ENCODE results near the gene NSF. TPM values are rescaled to one million over a fixed set of nuclear protein-coding genes. Genes with fewer than 3 reads are reported as not detected.

Gene NSF
- total RNA-seq, 4 donors from 2014 or later, result 18.1 to 51.3 (median 47.0) TPM

- H3K27ac ChIP-seq, result no peak overlapping the region
- no peak overlapping the region for H3K4me3 ChIP-seq
- intact Hi-C loops (cut with DNase I; ENCODE audit: low total_unique reads) (no loop called here), in situ Hi-C loops (cut with MboI; ENCODE audit: low pct_ligation_motif_present in 1 of 4, low pct_unique_long_range_greater_than_20kb in 1 of 4, low sequenced_read_pairs in 3 of 4) (no loop called here)
- 56 to 75% methylated on average over 5 to 7 of the region's 7 CpGs for WGBS, 2 donors (ENCODE audit: low coverage in 1 of 2)
- H3K4me1 ChIP-seq, result no peaks in the 10 kb centered on the region
- DNase-seq, result no peak
- no peak for TF ChIP-seq POLR2A (IDR thresholded peaks at IDR 0.05)
- TF ChIP-seq, protein P1, sequence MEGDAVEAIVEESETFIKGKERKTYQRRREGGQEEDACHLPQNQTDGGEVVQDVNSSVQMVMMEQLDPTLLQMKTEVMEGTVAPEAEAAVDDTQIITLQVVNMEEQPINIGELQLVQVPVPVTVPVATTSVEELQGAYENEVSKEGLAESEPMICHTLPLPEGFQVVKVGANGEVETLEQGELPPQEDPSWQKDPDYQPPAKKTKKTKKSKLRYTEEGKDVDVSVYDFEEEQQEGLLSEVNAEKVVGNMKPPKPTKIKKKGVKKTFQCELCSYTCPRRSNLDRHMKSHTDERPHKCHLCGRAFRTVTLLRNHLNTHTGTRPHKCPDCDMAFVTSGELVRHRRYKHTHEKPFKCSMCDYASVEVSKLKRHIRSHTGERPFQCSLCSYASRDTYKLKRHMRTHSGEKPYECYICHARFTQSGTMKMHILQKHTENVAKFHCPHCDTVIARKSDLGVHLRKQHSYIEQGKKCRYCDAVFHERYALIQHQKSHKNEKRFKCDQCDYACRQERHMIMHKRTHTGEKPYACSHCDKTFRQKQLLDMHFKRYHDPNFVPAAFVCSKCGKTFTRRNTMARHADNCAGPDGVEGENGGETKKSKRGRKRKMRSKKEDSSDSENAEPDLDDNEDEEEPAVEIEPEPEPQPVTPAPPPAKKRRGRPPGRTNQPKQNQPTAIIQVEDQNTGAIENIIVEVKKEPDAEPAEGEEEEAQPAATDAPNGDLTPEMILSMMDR (IDR thresholded peaks at IDR 0.05), result no peak
- no peak for TF ChIP-seq POLR2AphosphoS5 (IDR thresholded peaks at IDR 0.05)
- no peak for TF ChIP-seq EP300 (IDR thresholded peaks at IDR 0.05; ENCODE audit: low read depth)
- H3K36me3 ChIP-seq, result peaks cover 0 to 11% (median 0%) of the 10 kb centered on the region in 4 donors
- H3K27me3 ChIP-seq, result no peaks in the 10 kb centered on the region
- no peaks in the 10 kb centered on the region for H3K9me3 ChIP-seq
Measured at GRCh38 chr17:46722662-46723285, 132.3 kb downstream of the NSF start.

- no peaks in the 10 kb centered on the region for H3K27me3 ChIP-seq
- no peak for DNase-seq
- in situ Hi-C loops (cut with MboI; ENCODE audit: low pct_ligation_motif_present in 1 of 4, low pct_unique_long_range_greater_than_20kb in 1 of 4, low sequenced_read_pairs in 3 of 4) (no loop called here), intact Hi-C loops (cut with DNase I; ENCODE audit: low total_unique reads) (no loop called here)
- no peak overlapping the region for H3K4me3 ChIP-seq
- no peak overlapping the region for H3K27ac ChIP-seq
- peaks cover 0 to 19% (median 0%) of the 10 kb centered on the region in 4 donors for H3K36me3 ChIP-seq
- no peaks in the 10 kb centered on the region for H3K9me3 ChIP-seq
- no peak for TF ChIP-seq POLR2A (IDR thresholded peaks at IDR 0.05)
- TF ChIP-seq, protein P1 (IDR thresholded peaks at IDR 0.05), result no peak
- no peak for TF ChIP-seq POLR2AphosphoS5 (IDR thresholded peaks at IDR 0.05)
- no peak for TF ChIP-seq EP300 (IDR thresholded peaks at IDR 0.05; ENCODE audit: low read depth)
- WGBS, 2 donors (ENCODE audit: low coverage in 1 of 2), result 92 to 93% methylated on average over 2 to 3 of the region's 3 CpGs
- no peaks in the 10 kb centered on the region for H3K4me1 ChIP-seq
Measured at GRCh38 chr17:46726206-46726605, 135.7 kb downstream of the NSF start.

- in situ Hi-C loops (cut with MboI; ENCODE audit: low pct_ligation_motif_present in 1 of 4, low pct_unique_long_range_greater_than_20kb in 1 of 4, low sequenced_read_pairs in 3 of 4) (no loop called here), intact Hi-C loops (cut with DNase I; ENCODE audit: low total_unique reads) (no loop called here)
- H3K27ac ChIP-seq, result no peak overlapping the region
- H3K27me3 ChIP-seq, result no peaks in the 10 kb centered on the region
- no peaks in the 10 kb centered on the region for H3K4me1 ChIP-seq
- H3K4me3 ChIP-seq, result no peak overlapping the region
- TF ChIP-seq POLR2AphosphoS5 (IDR thresholded peaks at IDR 0.05) (no peak), POLR2A (IDR thresholded peaks at IDR 0.05) (no peak), EP300 (IDR thresholded peaks at IDR 0.05; ENCODE audit: low read depth) (no peak)
- TF ChIP-seq, protein P1 (IDR thresholded peaks at IDR 0.05), result no peak
- no peak for DNase-seq
- peaks cover 0 to 19% (median 0%) of the 10 kb centered on the region in 4 donors for H3K36me3 ChIP-seq
- WGBS, 2 donors (ENCODE audit: low coverage in 1 of 2), result 93 to 98% methylated on average over 3 to 4 of the region's 4 CpGs
- no peaks in the 10 kb centered on the region for H3K9me3 ChIP-seq
Measured at GRCh38 chr17:46727572-46728348, 137.3 kb downstream of the NSF start.

DNA sequence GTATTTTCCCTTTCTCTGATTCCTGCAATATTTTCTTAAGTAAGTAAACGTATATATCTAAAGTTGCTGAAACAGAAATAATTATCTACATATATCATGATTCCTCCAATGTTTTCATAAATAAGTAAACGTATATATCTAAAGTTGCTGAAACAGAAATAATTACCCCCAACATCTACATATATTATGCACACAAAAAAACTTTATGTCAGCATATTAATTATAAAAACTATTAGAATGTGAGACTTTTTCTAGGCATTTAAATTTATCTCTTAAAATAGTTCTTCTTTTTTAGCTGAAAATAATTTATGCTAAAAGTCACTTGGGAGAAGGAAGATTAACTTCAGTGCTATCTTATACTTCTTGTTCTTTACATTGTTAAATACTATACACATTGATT is 139.6 kb downstream of the NSF start:
- Histone ChIP-seq H3K27me3 (no peaks in the 10 kb centered on the region), H3K27ac (no peak overlapping the region), H3K9me3 (no peaks in the 10 kb centered on the region), H3K4me3 (no peak overlapping the region), H3K36me3 (peaks cover 0 to 19% (median 0%) of the 10 kb centered on the region in 4 donors), H3K4me1 (no peaks in the 10 kb centered on the region)
- TF ChIP-seq, protein P1 (IDR thresholded peaks at IDR 0.05), result no peak
- no peak for TF ChIP-seq POLR2AphosphoS5 (IDR thresholded peaks at IDR 0.05)
- TF ChIP-seq EP300 (IDR thresholded peaks at IDR 0.05; ENCODE audit: low read depth), result no peak
- TF ChIP-seq POLR2A (IDR thresholded peaks at IDR 0.05), result no peak
- in situ Hi-C loops (cut with MboI; ENCODE audit: low pct_ligation_motif_present in 1 of 4, low pct_unique_long_range_greater_than_20kb in 1 of 4, low sequenced_read_pairs in 3 of 4) (no loop called here), intact Hi-C loops (cut with DNase I; ENCODE audit: low total_unique reads) (no loop called here)
- no peak for DNase-seq
- 93 to 94% methylated on average over 2 of the region's 2 CpGs for WGBS, 2 donors (ENCODE audit: low coverage in 1 of 2)

Measured in transverse colon (tissue), 4 donors.